HG02588 (cell line): ENCODE results near the gene EPB41L2.
"Not testable (repeated sequence)": the region's sequence is repeated elsewhere in the genome, so short reads cannot be mapped to it uniquely, and the experiment has no call there.

Source experiments
- ATAC-seq: cut with Tn5 transposase; IDR thresholded peaks from one replicate; pipeline ENCODE4 v1.9.1; 2021; ENCODE audit warnings: mild to moderate bottlenecking, moderate library complexity; ENCODE audit not compliant: unreplicated experiment

EPB41L2 gene

GRCh38 chr6:130922922-130923321, 140.1 kb downstream of the EPB41L2 start:
- no peak for ATAC-seq

DNA sequence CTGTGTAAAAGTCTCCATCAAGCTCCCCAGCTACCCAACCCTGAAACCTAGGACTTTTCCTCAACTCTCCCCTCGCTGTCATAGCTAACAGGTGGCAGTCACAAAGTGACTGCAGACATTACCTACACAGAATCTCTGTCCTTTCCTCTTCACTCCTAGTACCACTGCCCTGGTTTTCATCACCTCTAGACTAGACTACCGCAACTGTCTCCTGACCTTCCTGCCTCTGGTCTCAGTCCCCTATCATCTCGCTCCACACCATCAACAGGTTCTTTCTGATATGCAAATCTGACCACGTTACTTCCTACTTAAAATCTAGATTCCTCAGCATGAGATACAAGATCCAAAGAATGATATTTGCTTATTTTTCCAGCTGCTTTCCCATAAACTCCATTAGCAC, 142.1 kb downstream of the EPB41L2 start:
- no peak for ATAC-seq

DNA sequence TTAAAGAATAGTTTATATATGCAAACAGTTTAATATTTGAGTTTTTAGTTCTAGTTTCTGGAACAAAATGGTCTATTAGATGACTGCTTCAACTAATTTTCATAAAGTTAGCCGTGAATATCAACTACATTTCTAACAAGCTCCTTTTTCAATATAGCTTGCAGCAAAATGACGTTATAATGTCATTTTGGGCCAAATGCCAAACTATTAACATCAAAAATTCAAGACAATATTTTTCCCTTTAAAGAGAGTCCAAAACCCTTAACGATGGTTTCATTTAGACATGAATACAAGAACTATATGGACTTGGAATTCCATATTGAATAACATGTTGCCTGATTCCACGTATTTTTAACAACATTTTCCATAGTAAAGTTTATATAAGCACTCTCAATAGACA, 144.9 kb downstream of the EPB41L2 start:
- no peak for ATAC-seq

DNA sequence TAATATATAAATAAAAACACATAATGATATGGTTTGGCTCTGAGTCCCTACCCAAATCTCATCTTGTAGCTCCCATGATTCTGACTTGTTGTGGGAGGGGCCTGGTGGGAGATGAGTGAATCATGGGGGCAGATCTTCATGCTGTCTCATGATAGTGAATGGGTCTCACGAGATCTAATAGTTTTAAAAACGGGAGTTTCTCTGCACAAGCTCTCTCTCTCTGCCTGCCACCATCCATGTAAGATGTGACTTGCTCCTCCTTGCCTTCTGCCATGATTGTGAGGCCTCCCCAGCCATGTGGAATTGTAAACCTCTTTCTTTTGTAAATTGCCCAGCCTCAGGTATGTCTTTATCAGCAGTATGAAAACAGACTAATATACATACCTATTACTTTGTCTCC, 147.4 kb downstream of the EPB41L2 start:
- ATAC-seq: not testable (repeated sequence)

DNA sequence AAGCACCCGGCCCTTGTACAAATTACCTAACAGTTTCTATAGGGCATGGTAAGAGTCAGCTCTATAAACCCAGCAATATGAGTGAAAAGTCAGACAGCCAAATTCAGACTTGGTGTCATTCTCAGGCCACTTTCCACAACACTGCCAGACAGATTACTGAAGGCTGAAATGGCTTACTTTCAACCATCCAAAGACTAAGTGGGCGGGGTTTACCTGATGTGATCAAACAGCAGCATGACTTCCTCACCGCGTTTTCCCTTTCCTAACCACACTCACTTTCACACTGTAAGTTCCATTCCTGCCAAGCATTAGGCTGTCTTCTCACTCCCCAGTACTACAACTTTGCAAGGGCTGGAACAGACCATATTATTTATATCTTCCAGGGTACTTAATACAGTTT, 149.9 kb downstream of the EPB41L2 start:
- ATAC-seq: no peak

DNA sequence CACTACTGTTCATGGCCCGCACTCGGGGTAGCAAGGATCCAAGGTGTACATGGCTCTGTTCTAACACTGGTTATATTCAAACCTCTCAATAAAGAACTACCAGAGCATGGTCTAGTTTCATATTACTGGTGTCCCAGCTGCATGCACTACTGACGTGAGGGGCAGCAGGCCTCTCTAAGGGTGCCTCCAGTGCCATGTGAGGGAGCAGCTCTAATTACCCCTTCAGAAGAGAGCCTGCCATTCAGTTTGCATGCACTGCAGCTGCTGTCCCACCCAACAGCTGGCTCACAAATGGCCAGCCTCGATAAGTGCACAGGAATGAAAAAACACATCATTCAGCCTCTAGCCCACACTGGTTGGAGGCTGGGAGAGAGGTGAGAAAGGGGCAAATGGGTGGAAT, 150.6 kb downstream of the EPB41L2 start:
- no peak for ATAC-seq

GRCh38 chr6:130908958-130909357, 154.1 kb downstream of the EPB41L2 start:
- no peak for ATAC-seq

GRCh38 chr6:130908188-130908587, 154.9 kb downstream of the EPB41L2 start:
- ATAC-seq: peak; percentile 75

DNA sequence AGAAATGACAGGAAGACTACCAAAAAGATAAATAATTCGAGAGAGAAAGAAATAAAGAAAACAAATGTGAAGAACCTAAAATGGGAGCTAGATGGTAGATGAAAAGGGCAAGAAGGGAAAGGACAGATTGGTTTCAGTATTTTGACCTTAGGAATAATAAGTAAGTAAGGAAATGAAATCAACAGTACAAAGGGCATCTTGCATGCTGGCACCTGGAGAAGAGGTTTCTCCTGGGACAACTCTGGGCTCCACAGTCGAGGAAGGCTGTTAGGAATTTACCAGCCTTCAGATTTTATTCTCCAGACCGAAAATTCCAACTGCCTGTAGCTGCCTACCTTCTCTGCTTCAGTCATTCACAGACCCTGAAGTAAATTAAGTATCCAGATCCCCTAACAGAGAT, 155.4 kb downstream of the EPB41L2 start:
- ATAC-seq: no peak

GRCh38 chr6:130906736-130907381, 156.2 kb downstream of the EPB41L2 start:
- no peak for ATAC-seq

GRCh38 chr6:130903602-130904001, 159.4 kb downstream of the EPB41L2 start:
- no peak for ATAC-seq

GRCh38 chr6:130903007-130903406, 160.0 kb downstream of the EPB41L2 start:
- no peak for ATAC-seq

GRCh38 chr6:130900913-130901312, 162.1 kb downstream of the EPB41L2 start:
- no peak for ATAC-seq

- no peak for ATAC-seq
Measured at GRCh38 chr6:130896249-130896648, 166.8 kb downstream of the EPB41L2 start.

GRCh38 chr6:130895516-130895915, 167.5 kb downstream of the EPB41L2 start:
- ATAC-seq: no peak

- ATAC-seq: no peak
Measured at GRCh38 chr6:130893766-130894165, 169.3 kb downstream of the EPB41L2 start.

DNA sequence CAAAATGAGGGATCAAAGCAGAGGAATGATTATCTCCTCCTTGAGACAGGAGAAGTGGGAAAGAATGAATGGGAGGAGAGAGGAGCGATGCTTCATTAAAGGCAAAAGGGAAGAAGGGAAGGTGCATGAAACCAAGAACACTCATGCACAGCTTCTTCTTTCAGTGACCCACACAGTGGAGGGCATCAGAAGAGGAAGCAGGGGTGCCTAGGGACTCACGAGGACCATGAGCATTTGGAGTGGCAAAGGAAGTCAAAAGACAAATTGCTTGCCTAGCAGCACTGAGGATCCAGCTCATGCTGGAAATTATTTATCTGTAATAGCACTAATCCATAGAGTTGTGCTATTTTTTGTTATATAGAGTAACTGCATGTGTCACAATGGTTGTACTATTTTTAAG, 169.8 kb downstream of the EPB41L2 start:
- no peak for ATAC-seq

GRCh38 chr6:130890521-130890971, 172.5 kb downstream of the EPB41L2 start:
- no peak for ATAC-seq

DNA sequence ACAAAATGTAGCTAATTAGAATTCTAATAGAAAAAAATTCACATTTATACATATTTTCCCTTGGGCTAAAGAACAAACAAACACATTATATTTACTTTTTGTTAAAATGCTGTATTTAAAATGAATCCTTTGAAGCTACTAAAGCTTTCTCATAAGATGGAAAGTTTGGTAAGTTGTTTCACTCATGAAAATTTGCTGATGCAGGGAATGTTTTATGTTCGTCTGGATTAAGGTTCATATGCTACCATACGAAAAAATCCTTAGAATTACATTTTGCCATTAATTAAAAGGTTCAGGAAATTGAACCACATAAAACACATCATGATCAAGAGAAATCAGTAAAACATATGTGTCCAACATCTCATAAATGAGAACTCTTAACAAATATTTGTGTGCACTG, 173.6 kb downstream of the EPB41L2 start:
- no peak for ATAC-seq

GRCh38 chr6:130888246-130888645, 174.8 kb downstream of the EPB41L2 start:
- ATAC-seq: no peak

DNA sequence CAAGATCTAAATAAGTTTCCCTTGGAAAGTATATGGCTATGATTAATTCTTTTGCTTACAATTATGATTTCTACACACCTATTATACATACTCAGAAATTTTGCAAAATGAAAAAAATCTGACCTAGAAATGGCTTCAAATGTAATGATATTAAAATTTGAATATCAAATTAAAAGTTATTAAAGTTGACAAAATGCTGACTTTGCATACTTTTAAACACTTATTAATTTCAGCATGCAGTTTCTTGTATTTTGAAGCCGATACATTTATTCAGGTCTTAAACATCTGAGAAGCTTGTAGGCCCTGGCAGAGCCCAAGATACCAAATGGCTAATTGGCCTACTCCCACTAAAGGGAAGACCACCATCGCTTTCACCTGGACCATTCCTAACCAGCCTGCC, 176.1 kb downstream of the EPB41L2 start:
- ATAC-seq: no peak

DNA sequence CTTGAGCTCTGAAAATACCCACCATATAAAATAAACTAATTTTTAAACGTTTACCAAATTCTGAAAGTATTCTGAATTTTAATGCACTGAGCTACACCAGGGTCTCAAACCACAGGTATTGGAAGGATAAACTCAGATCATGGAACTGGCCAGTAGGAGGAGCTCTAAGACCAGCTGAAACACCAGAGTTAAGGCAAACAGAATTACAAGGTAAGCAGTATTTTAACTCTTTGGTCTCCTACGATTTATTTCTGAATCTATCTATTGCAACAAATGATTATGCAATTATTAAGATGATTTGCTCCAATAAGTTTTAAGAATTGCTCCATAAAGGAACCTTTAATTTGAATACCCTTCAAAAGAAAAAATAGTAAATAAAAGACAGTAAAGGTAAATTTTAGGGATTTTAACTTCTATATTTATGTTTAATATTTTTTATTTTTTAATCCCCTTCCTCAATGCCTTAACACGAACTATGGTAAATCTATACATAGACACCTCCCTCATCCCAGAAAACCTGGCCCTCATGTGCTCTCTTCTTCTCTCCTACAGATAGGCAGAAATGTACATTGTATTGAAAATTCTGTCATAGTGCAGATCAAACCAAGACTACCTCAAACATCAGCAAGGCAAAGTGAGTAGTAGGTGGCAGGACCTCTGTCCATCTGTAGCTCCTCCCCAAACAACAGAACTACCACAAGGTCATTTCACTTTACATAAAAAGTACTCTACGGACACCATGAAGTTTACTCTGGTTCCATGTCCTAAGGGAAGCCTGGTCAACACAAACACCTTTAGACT, 177.5 kb downstream of the EPB41L2 start:
- peak; percentile 95 for ATAC-seq
